GM12872 (cell line): ENCODE measurements around the gene NBAS.

Experiments
- CTCF ChIP-seq: IDR thresholded peaks from 3 replicates; pipeline ENCODE4 v1.5.1; 2011; ENCODE audit warnings: low read depth, mild to moderate bottlenecking, low read length, moderate library complexity; ENCODE audit not compliant: insufficient read depth

The NBAS gene

GRCh38 chr2:15253835-15254286 is 307.3 kb downstream of the NBAS start:
- TF ChIP-seq CTCF: no peak

- TF ChIP-seq CTCF: no peak
These were observed 307.9 kb downstream of the NBAS start for GRCh38 chr2:15253247-15253646.

GRCh38 chr2:15251753-15252152 is 309.4 kb downstream of the NBAS start:
- no peak for TF ChIP-seq CTCF

- no peak for TF ChIP-seq CTCF
These were observed 314.3 kb downstream of the NBAS start for GRCh38 chr2:15246870-15247269.

- TF ChIP-seq CTCF: no peak
These were observed 317.4 kb downstream of the NBAS start for GRCh38 chr2:15243762-15244161.

GRCh38 chr2:15242936-15243461 is 318.1 kb downstream of the NBAS start:
- no peak for TF ChIP-seq CTCF

- TF ChIP-seq CTCF: no peak
These were observed 319.2 kb downstream of the NBAS start for GRCh38 chr2:15241929-15242328.
